Suprapubic skin (tissue), 4 donors: Measurements from ENCODE around the gene RDH14.

Experiments
- EP300 ChIP-seq: sonication (generic); formaldehyde crosslinking; IDR thresholded peaks from one replicate; pipeline ENCODE4 v1.6.1; 2017; ENCODE audit warnings: antibody characterized with exemption
- POLR2A ChIP-seq, 2 donors: fragments of 450-650 bp; IDR thresholded peaks; one replicate each; pipeline ENCODE4 v1.6.1; 2017; ENCODE audit warnings: antibody characterized with exemption in 2 of 2, mild to moderate bottlenecking in 2 of 2, moderate library complexity in 2 of 2
- POLR2AphosphoS5 ChIP-seq, 3 donors: sonication (generic); formaldehyde crosslinking; IDR thresholded peaks; one replicate each; pipeline ENCODE4 v1.6.1; 2017; ENCODE audit warnings: antibody characterized with exemption in 3 of 3
- TF ChIP-seq, protein P1 (sequence below), 2 donors: fragments of 200-600 bp in 1 of 2; fragments of 450-650 bp in 1 of 2; sonication (generic) in 1 of 2; IDR thresholded peaks; one replicate each; pipeline ENCODE4 v1.5.1; 2016 to 2019; ENCODE audit warnings: antibody characterized with exemption in 2 of 2, mild to moderate bottlenecking in 1 of 2, moderate library complexity in 1 of 2

DNA sequence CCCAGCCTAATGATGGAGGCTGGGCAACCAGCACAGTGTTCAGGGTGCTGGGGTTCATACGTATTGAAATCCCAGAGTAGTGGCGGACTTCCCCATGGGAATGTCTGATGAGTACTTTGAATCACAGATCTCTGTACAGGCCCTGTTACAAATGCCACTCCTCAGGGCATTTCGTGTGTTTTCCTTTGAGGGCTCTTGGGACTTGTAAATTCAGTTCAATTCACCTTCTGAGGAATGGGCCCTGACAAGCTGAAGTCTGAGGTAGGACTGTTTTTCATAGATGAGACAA lies 288 bp upstream of the RDH14 start:
- TF ChIP-seq, protein P1, sequence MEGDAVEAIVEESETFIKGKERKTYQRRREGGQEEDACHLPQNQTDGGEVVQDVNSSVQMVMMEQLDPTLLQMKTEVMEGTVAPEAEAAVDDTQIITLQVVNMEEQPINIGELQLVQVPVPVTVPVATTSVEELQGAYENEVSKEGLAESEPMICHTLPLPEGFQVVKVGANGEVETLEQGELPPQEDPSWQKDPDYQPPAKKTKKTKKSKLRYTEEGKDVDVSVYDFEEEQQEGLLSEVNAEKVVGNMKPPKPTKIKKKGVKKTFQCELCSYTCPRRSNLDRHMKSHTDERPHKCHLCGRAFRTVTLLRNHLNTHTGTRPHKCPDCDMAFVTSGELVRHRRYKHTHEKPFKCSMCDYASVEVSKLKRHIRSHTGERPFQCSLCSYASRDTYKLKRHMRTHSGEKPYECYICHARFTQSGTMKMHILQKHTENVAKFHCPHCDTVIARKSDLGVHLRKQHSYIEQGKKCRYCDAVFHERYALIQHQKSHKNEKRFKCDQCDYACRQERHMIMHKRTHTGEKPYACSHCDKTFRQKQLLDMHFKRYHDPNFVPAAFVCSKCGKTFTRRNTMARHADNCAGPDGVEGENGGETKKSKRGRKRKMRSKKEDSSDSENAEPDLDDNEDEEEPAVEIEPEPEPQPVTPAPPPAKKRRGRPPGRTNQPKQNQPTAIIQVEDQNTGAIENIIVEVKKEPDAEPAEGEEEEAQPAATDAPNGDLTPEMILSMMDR (IDR thresholded peaks at IDR 0.05), result no peak
- TF ChIP-seq POLR2A (IDR thresholded peaks at IDR 0.05) (no peak), POLR2AphosphoS5 (IDR thresholded peaks at IDR 0.05) (no peak), EP300 (no peak)
